ENCODE data around the gene EXOC2. TPM values are rescaled to one million over a fixed set of nuclear protein-coding genes. Genes with fewer than 3 reads are reported as not detected.

EXOC2 gene
- total RNA-seq, 2 experiments from 2014 or later, result 22.5 to 24.8 TPM

DNA sequence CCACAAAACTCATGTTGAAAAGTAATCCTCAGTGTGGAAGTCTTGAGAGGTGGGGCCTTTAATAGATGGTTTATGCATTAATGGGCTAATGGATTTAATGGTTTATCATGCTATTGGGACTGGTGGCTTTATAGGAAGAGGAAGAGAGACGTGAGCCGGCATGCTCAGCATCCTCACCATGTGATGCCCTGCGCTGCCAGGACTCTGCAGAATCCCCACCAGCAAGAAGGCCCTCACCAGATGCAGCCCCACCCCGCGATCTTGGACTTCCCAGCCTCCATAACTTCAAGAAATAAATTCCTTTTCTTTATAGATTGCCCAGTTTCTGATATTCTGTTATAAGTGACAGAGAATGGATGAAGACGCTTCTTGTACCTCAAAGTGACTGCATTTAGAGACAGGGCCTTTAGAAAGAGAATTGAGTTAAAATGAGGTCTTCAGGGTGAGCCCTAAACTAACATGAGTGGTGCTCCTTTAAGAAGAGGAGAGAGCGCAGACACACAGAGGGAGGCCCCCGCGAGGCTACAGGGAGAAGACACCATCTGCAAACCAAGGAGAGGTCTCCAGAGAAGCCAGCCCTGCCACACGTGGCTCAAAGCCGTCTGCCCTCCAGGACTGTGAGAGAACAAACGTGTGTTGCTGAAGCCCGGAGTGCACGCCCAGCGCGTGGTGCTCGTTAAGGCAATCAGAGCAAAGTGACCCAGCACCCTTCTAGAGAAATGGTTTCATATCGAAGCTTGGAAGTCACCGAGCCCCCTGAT, 244.5 kb downstream of the EXOC2 start:
- no peaks in the 10 kb centered on the region for H3K79me2 ChIP-seq (ENCODE audit: insufficient read depth, low read depth, low read length)
- H4K20me1 ChIP-seq (ENCODE audit: insufficient read depth, low read length), result no peaks in the 10 kb centered on the region
- H3K4me2 ChIP-seq (ENCODE audit: low read length), result no peak overlapping the region
- H3K9me2 ChIP-seq (ENCODE audit: insufficient read depth, low read length), result no peaks in the 10 kb centered on the region
- H3K27ac ChIP-seq (ENCODE audit: low read depth, low read length, poor library complexity, severe bottlenecking), result no peak overlapping the region
- intact Hi-C loops (cut with micrococcal nuclease; ENCODE audit: unreplicated experiment), result no loop called here
- BruUV-seq (replicated peaks), result no TSS peak
- ChIA-PET POLR2A (no interaction called here), CTCF (ENCODE audit: unreplicated experiment) (interaction anchor here (0.8 kb wide), 1 partner anchor 20 kb away, joined by 5 read pairs; no protein-coding TSS in a partner anchor)
- no peaks in the 10 kb centered on the region for H3K36me3 ChIP-seq (ENCODE audit: insufficient read depth, low read length)
- no peak overlapping the region for H3K4me3 ChIP-seq (ENCODE audit: low read depth, low read length, poor library complexity, severe bottlenecking)
- no peak overlapping the region for H2AFZ ChIP-seq (ENCODE audit: low read length)
- H3K9me3 ChIP-seq (ENCODE audit: low read length), result no peaks in the 10 kb centered on the region
- DNase-seq (ENCODE audit: low spot score), result no peak
- TF ChIP-seq EZH2phosphoT487 (IDR thresholded peaks at IDR 0.05; ENCODE audit: borderline replicate concordance, low read depth, low read length), result no peak
- TF ChIP-seq CTCF (conservative IDR thresholded peaks at IDR 0.05; ENCODE audit: low read length), result no peak
- no peaks in the 10 kb centered on the region for H3K4me1 ChIP-seq (ENCODE audit: insufficient read depth, low read length, poor library complexity, severe bottlenecking)

- no peaks in the 10 kb centered on the region for H4K20me1 ChIP-seq (ENCODE audit: insufficient read depth, low read length)
- ChIA-PET CTCF (ENCODE audit: unreplicated experiment) (no interaction called here), POLR2A (no interaction called here)
- no peaks in the 10 kb centered on the region for H3K4me1 ChIP-seq (ENCODE audit: insufficient read depth, low read length, poor library complexity, severe bottlenecking)
- H3K36me3 ChIP-seq (ENCODE audit: insufficient read depth, low read length), result no peaks in the 10 kb centered on the region
- no peaks in the 10 kb centered on the region for H3K9me3 ChIP-seq (ENCODE audit: low read length)
- BruUV-seq (replicated peaks), result no TSS peak
- TF ChIP-seq EZH2phosphoT487 (IDR thresholded peaks at IDR 0.05; ENCODE audit: borderline replicate concordance, low read depth, low read length) (no peak), CTCF (conservative IDR thresholded peaks at IDR 0.05; ENCODE audit: low read length) (no peak)
- no peak overlapping the region for H3K4me2 ChIP-seq (ENCODE audit: low read length)
- no peak for DNase-seq (ENCODE audit: low spot score)
- intact Hi-C loops (cut with micrococcal nuclease; ENCODE audit: unreplicated experiment), result no loop called here
- H3K27ac ChIP-seq (ENCODE audit: low read depth, low read length, poor library complexity, severe bottlenecking), result no peak overlapping the region
- H2AFZ ChIP-seq (ENCODE audit: low read length), result 0 out of 2 replicates have a peak overlapping the region, but pooled peaks have one; percentile 17
- no peak overlapping the region for H3K4me3 ChIP-seq (ENCODE audit: low read depth, low read length, poor library complexity, severe bottlenecking)
- no peaks in the 10 kb centered on the region for H3K9me2 ChIP-seq (ENCODE audit: insufficient read depth, low read length)
- H3K79me2 ChIP-seq (ENCODE audit: insufficient read depth, low read depth, low read length), result no peaks in the 10 kb centered on the region
Measured at GRCh38 chr6:447381-448165, 245.4 kb downstream of the EXOC2 start.

All from OCI-LY7 (cell line).